ENCODE data around the gene TTLL9. TPM values are rescaled to one million over a fixed set of nuclear protein-coding genes. Genes with fewer than 3 reads are reported as not detected.

TTLL9 gene
- total and polyA plus RNA-seq, 8 donors = 0.20 to 6.2 (median 2.3) TPM

GRCh38 chr20:31962761-31963160 is 92.3 kb downstream of the TTLL9 start:
- DNase-seq (no peak), ATAC-seq (no peak)
- H3K36me3 ChIP-seq = no peaks in the 10 kb centered on the region
- no peak overlapping the region for H3K4me3 ChIP-seq
- H3K27me3 ChIP-seq = peaks cover 10 to 61% of the 10 kb centered on the region in 2 donors
- peaks cover 0 to 1% of the 10 kb centered on the region in 2 donors for H3K4me1 ChIP-seq
- no peak for TF ChIP-seq CTCF (IDR thresholded peaks at IDR 0.05)
- H3K9me3 ChIP-seq = no peaks in the 10 kb centered on the region
- intact Hi-C loops (cut with DNase I) = no loop called here
- H3K27ac ChIP-seq = no peak overlapping the region

- intact Hi-C loops (cut with DNase I) = no loop called here
- peaks cover 12 to 64% of the 10 kb centered on the region in 2 donors for H3K27me3 ChIP-seq
- no peaks in the 10 kb centered on the region for H3K9me3 ChIP-seq
- TF ChIP-seq CTCF (IDR thresholded peaks at IDR 0.05) = no peak
- DNase-seq (no peak), ATAC-seq (no peak)
- H3K4me3 ChIP-seq = no peak overlapping the region
- no peak overlapping the region for H3K27ac ChIP-seq
- H3K36me3 ChIP-seq = no peaks in the 10 kb centered on the region
- H3K4me1 ChIP-seq = peaks cover 0 to 6% of the 10 kb centered on the region in 2 donors
Observed at GRCh38 chr20:31963889-31964288, 93.5 kb downstream of the TTLL9 start.

GRCh38 chr20:31966991-31967655 is 96.7 kb downstream of the TTLL9 start:
- peaks cover 12 to 85% of the 10 kb centered on the region in 2 donors for H3K27me3 ChIP-seq
- ATAC-seq (no peak), DNase-seq (no peak)
- no peak overlapping the region for H3K27ac ChIP-seq
- TF ChIP-seq CTCF (IDR thresholded peaks at IDR 0.05) = no peak
- no peak overlapping the region for H3K4me3 ChIP-seq
- no peaks in the 10 kb centered on the region for H3K9me3 ChIP-seq
- peaks cover 0 to 6% of the 10 kb centered on the region in 2 donors for H3K4me1 ChIP-seq
- H3K36me3 ChIP-seq = no peaks in the 10 kb centered on the region
- intact Hi-C loops (cut with DNase I) = no loop called here

- no peaks in the 10 kb centered on the region for H3K36me3 ChIP-seq
- peaks cover 12 to 79% of the 10 kb centered on the region in 2 donors for H3K27me3 ChIP-seq
- ATAC-seq (no peak), DNase-seq (peak in 1 of 4 donors; percentile 81)
- intact Hi-C loops (cut with DNase I) = no loop called here
- no peak within 1 kb of the TSS for H3K27ac ChIP-seq
- no peaks in the 10 kb centered on the region for H3K9me3 ChIP-seq
- TF ChIP-seq CTCF (IDR thresholded peaks at IDR 0.05) = no peak
- H3K4me1 ChIP-seq = peaks cover 0 to 6% of the 10 kb centered on the region in 2 donors
- peak within 1 kb of the TSS in 1 of 2 donors; percentile 42 for H3K4me3 ChIP-seq
Observed at GRCh38 chr20:31967830-31968249, 97.4 kb downstream of the TTLL9 start, which contains the start of gene XKR7. Gene XKR7 (plus strand): TSS chr20:31968151. CDS start chr20:31968176, 25 bp downstream.

- no peaks in the 10 kb centered on the region for H3K9me3 ChIP-seq
- H3K27ac ChIP-seq = no peak overlapping the region
- no peaks in the 10 kb centered on the region for H3K36me3 ChIP-seq
- DNase-seq (peak; percentile 67 to 92 (median 84)), ATAC-seq (peak; percentile 98)
- intact Hi-C loops (cut with DNase I) = no loop called here
- peaks cover 0 to 6% of the 10 kb centered on the region in 2 donors for H3K4me1 ChIP-seq
- H3K27me3 ChIP-seq = peaks cover 12 to 75% of the 10 kb centered on the region in 2 donors
- TF ChIP-seq CTCF (IDR thresholded peaks at IDR 0.05) = no peak
- H3K4me3 ChIP-seq = peak overlapping the region in 1 of 2 donors; percentile 42
Observed at GRCh38 chr20:31968291-31969126, 98.1 kb downstream of the TTLL9 start.
